Globus pallidus (tissue), 1 donor: ENCODE measurements around the gene BEST4.
"Not testable (repeated sequence)": the region's sequence is repeated elsewhere in the genome, so short reads cannot be mapped to it uniquely, and the experiment has no call there.

Source experiments
- DNase-seq: peaks from one replicate; pipeline ENCODE4 v3.0.0-alpha.2; 2015; ENCODE audit warnings: low spot score

The BEST4 gene

DNA sequence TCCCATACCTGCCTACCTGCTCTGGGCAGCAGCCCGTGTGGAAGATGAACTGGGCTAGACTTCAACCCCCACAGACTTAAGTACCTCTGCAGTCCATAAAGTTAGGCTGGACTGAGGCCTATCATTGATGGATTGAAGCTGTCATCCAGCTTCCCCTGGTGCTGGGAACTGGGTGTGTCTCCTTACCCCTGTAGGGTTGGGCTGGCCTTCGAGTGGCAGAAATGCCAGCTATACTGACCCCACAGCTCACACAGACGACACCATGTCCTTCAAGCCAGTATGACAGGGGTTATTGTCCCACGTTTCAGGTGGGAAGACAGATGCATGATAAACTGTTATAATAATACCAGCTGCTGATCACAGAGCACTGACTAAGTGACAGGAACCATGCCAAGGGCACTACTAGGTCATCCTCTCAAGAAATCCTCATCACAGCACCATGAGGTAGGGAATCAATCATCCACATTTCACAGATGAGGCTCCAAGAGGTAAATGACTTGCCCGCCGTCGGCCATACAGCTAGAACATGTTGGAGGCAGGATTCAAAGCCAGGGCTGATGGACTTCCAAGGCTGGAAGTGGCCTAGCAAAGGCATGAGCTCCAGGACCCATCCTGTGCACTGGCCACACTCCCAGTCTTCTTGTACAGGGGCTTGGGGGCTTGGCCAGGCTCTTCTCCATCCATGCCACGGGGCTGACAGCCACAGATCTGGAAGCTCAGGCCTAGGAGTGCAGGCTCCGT lies at the start of gene BEST4:
TSS of gene BEST4 (minus strand) at position 51 of the 741 bp plus-strand sequence. CDS start 465 bp downstream, outside the sequence.
- no peak for DNase-seq

DNA sequence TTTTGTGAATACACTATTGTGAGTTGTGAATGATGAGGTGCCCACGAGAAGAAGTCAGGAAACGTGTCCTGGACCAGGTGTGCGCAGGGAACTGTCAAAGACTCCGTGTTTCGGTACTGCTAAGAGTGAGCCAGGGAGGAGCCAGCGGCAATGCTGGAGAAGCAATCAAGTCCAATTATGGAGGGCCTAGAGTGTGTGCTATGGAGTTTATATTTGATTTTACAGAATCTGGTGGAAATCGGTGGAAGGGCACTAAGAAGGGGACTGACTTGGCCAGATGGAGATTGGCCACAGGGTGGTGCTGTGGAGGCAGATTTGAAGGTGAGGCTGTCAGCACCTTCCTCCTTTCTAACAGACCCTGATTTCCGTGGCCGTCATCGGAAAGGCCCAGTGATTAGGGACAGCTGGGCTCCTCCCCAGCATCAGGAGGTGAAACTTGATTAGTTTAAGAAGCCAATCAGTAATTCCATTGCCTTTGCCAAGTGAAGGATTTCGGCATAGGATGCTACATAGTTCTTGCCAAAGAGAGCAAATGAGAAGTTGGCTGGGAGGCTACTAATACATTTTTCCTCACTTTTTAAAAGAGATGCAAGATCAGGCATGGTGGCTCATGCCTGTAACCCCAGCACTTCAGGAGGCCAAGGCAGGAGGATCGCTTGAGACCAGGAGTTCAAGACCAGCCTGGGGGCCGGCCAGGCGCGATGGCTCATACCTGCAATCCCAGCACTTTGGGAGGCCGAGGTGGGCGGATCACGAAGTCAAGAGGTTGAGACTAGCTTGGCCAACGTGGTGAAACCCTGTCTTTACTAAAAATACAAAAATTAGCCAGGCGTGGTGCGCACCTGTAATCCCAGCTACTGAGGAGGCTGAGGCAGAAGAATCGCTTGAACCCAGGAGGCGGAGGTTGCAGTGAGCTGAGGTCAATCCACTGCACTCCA lies 48.0 kb upstream of the BEST4 start:
- peak; percentile 74 for DNase-seq

DNA sequence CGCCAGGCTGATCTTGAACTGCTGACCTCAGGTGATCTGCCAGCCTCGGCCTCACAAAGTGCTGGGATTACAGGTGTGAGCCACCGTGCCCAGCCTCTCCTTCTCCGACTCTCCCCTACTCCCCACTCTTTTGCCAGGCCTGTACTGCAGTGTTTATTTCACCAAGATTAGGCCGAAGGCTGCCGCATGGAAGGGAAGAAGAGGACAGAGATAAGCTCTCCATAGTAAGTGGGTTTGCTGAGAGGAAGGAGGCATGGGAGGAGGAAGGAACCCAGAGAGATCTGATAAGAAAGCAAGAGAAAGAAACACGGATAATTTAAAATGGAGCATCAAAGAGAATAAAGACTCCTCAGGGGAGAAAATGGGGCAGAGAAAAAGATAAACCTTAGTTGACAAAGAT lies 46.4 kb upstream of the BEST4 start:
- DNase-seq, result no peak

DNA sequence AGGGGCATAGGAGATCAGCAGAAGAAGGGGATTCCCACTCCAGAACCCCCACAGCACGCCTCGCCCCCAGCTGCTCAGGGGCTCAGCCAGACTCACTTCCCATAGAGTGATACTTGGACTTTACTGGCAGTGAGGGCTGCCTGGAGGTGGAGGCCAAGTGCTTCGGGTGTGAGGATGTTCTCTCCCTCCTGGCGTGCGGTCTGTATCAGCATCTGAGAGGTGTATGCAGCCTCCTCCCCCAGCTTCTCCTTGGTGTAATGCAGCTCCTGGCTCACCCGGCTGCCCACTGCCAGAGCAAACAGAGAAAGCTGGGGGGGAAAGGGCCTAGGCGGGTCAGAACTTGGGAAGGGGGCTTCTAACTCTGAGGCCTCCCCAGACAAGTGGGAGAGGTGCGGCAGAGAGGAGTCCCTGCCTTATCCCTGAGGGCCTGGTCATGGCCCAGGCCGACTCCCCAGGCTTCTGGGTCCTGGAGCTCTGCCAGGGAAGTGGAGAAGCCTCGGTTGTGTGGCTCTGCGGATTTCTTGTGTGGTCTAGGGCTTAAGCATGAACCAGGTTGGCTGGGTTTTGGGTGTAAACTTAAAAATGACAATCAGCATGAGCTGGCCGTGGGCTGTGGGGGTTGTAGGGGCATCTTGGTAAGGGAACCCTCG lies 44.2 kb upstream of the BEST4 start:
- no peak for DNase-seq

DNA sequence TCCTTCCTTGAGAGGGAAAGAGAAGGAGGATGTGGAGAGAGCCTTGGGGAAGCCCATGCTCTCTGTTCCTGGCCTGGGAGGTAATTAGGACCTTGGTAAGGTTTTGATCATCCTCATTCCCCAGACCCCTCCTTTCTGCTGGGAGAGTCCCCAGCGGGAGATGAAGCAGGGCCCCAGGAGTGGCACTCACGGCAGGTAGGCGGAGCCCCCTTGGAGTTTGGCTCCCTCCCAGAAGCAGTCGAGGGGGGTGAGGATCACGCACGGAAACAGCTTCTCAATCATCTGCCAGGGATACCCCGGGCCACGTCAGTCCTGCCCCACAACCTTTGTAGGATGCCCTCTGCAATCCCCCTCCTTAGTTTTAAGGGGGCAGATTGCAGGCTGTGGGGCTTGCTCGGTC lies 43.5 kb upstream of the BEST4 start:
- DNase-seq, result no peak

DNA sequence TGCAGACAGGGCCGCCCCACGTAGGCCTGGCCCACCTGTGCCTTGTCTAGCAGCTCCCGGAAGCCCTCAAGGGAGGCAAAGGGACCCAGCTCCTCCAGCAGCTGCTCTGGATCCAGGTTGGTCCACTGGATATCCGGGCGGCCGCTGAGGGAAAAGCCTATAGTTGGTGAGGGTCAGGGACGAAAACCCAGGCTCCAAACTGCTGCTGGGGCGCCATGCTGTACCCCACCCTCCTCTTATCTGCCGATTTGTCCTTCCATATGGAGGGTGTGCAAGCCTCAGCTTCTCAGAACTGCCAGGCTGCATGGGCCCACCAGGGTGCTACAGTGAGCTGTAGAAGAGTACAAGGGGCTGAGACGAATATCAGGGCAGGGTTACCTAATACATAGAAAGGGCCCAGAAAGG lies 42.9 kb upstream of the BEST4 start:
- no peak for DNase-seq

DNA sequence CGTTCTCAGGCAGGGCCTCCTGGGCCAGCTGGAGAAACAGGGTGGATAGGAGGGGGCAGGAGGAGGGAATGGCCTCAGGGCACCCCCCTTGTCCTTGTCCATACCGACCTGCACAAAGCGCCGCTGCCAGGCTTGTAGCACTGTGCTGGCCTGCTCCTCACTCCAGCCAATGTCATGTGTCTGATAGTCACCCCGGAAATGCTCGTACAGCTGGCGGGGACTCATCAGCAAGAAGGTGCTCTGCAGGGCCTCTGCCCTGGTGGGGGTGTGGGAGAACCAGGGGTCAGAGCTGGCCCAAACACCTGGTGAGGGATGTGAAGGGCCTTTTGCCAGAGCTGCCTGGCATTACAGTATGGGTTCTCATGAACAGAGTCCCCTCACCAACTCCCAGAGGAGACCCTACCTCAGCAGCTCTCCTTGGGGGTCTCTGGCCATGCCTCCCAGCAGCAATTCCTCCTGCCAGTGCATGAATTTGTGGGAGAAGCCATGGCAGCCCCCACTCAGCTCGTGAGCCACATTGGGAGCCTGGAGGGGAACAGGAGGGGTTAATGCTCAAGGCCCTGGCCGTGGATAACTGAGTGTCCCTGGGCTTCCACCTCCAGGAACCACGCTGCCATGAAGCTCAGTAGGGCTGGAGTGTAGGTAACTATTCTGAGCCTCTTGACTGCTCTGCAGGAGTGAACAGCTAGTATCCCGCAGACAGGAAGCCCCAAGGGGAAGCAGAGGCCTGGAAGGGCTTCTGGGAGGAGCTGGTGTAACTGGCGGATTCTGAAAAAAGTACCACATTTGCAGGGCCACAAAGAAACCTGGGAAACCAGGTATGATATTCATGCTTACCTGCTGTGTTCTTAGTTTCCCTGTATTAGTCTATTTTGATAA lies 41.8 kb upstream of the BEST4 start:
- DNase-seq, result no peak

DNA sequence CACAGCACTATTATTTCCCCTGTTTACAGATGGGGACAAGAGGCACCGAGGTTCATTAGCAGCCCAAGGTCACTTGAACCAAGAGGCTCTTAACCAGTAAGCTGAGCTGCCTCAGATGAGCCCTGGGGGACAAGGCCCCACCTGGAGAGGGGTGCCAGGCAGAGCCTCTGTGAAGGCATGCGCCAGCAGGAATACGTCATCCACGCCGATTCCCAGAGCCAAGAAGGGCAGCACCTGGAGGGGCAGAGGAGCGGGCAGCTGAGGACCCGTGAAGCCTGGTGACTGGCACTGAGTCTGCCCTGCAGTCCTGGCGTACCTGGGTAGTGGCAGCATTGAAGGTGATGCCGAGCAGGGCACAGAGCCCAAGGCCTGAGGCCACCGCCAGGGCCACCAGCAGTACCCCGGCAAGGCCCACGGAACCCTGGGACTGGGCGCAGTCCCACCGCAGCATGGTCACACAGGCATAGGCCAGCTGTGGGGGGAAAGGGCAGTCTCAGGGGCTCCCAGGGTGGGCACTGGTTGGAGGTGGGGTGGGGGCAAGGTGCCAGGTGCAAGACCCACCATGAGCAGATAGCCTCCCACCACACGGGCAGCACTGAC lies 41.0 kb upstream of the BEST4 start:
- DNase-seq, result no peak

DNA sequence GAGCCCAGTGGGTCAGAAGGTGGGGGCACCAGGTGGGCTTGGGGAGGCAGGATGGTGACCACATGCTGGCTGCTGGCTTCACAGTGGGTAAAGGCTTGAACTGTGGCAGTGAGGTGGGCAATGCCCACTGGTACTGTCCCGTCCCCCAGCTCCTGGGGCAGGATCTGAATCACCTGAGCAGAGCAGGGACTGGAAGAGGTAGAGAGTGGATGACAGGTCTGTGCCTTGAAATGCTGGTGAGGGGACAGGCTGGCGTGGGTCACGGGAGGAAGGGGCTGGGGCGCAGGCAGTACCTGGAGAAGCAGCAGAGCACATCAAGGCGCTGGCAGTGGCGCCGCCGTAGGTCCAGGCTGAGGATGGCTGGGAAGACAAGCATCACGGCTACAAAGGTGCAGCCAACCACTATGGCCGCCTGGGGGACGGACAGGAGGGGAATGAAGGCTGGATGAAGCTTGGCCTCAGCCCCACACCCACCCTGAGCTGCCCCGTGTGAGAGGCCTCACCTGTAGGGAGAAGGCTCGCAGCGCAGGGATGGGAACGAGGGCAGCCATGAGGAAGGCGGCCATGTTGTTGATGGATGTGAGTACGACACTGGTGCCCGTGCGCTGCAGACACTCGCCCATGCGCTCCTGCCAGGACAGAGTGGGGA lies 40.2 kb upstream of the BEST4 start:
- no peak for DNase-seq

DNA sequence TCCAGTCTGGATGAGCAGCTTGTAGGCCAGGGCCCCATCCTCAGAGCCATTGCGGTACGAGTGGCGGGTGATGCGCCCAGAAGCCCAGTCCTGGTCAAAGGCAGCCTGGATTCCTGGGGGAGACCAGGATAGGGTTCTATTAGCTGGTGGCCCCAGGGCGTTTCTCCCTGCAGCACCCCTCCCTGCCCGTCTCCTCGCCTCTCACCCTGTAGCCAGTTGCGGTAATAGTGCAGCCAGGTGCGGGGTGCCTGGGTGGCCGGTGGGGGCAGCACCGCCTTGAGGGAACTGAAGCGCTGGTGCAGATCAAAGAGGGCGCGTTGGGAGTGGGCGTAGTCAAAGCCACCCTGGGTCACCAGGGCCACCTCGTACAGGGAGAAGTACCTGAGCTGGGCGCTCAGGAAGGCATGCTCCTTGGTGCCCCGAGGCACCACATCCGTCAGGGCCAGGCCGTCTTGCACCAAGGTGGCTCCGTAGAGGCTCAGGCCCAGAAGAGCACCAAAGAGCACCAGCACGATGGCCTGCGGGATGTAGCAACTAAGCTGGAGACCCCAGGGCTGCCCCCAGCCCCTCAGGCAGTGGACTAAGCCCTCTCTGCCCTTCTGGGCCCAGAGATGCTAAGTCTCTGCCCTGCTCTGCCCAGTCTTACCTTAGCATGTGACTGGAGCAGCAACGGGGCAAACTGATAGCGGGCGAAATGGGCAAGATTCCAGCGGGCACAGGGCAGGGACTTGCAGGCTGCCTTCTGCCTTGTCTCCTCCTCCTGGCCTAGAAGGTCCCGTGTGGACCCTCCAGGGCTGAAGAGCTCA lies 39.4 kb upstream of the BEST4 start:
- no peak for DNase-seq

DNA sequence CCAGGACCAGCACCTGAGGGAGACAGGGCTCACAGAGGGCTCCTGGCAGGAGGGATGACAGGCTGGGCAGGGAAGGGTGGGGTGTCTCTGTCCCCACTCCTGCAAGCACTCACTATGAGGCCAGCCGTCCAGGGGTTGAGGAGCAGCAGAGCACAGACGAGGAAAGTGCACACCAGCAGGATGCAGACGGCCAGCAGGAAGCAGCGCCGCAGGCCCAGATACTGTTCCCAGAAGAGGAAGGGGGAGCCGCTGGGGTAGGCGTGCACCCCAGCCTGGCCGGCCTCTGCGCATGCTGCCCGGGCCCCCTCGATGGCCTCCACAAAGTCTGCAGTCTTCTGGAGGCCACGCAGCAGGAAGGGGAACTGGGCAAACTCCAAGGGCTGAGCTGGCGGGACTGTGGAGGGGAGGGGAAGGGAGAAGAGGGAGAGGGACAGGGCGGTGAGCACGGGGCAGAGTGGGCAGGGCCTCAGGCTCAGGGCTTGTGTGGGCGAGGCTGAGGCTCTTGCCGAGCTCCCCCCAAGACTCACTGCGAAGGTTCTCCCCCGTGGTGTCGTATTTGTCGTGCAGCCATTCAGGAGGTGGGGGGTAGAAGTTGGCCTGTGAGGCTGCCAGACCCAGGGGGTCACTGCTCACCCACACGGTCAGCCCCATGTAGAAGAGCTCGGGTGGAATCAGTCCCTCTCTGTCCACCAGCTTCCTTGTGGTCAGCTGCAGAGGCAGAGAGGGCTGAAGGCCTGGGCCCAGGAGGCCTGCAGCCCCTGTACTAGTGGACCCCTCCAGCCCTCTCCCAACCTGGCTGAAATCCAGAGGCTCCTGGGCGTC lies 38.6 kb upstream of the BEST4 start:
- peak; percentile 63 for DNase-seq

DNA sequence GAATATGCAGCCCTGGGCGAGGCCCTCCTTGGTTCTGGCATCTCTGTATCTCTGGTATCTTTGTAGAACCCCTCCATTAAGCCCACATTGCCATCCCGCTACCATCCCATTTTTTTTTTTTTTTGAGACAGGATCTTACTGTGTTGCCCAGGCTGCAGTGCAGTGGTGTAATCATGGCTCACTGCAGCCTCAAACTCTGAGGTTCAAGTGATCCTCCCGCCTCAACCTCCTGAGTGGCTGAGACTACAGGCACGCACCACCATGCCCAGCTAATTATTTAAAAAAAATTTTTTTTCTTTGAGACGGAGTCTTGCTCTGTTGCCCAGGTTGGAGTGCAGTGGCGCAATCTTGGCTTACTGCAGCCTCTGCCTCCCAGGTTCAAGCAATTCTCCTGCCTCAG lies 36.4 kb upstream of the BEST4 start:
- not testable (repeated sequence) for DNase-seq

DNA sequence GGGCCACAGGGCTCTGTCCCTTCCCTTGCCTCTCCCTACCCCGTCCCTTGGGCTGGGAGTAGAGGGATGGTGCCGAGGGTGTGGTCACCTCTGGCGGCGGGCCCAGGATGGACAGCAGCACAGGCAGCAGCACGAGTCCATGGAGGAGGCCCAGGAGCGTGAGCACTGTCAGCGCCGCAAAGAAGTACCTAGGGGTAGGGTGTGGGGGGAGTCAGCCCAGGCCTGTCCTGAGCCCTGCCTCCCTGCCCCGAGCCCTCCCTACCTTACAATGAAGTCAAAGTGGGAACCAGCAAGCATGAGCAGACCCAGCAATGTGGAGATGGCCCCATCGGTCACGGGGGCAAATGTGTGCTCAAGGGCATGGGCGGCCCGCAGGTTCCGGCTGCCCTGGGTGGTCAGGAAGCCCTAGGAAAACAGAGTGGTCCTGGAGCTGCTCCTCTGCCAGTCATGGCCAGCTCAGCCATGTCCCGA lies 35.0 kb upstream of the BEST4 start:
- DNase-seq, result no peak

DNA sequence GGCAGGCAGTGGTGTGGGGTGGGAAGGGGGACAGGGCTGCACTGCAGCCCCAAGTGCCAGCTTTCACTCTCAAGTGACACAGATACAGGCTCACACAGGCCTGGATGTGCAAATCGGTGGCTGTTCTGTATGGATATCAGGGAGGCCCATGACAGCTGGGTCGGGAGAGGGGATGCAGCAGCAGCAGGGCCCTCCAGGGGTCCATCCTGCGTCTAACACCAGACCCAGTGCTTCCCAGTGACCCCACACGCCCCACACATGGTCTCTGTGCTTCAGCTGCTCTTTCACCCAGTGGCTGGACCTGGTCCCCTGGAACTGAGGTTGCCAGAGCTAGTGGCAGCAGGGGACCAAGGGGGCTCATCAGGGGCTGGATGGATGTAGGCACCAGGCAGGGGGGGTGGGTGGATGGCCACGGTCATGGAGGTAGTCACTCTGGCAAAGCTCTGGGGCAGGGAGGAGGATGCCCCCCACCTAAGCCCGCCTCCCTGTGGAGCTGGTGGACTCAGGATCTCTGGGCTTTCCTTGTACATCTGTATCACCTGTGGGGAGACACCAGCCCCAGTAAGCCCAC lies 34.2 kb upstream of the BEST4 start:
- DNase-seq, result no peak

DNA sequence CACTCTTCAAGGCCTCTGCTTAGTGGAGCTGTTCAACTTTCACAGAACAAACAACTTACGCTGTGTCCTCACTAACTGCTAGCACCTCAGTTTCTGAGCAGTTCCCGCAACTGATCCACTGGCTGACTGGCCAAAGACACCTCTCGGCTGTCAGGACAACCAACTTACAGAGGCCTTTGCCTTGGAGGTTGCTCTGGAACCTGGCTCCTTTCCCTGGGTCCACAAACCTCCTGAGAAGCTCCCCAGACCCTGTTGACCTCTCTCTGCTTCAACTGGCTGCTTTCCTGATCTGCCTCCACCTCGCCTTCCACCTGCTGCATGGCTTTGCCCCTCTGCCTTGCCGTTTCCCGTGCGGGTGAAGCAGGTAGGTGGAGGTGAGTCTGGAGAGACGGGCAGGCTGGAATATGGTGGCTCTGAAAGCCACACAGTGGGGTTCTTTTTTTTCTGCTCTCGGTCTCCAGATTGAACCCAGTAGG lies 33.3 kb upstream of the BEST4 start:
- DNase-seq, result no peak

DNA sequence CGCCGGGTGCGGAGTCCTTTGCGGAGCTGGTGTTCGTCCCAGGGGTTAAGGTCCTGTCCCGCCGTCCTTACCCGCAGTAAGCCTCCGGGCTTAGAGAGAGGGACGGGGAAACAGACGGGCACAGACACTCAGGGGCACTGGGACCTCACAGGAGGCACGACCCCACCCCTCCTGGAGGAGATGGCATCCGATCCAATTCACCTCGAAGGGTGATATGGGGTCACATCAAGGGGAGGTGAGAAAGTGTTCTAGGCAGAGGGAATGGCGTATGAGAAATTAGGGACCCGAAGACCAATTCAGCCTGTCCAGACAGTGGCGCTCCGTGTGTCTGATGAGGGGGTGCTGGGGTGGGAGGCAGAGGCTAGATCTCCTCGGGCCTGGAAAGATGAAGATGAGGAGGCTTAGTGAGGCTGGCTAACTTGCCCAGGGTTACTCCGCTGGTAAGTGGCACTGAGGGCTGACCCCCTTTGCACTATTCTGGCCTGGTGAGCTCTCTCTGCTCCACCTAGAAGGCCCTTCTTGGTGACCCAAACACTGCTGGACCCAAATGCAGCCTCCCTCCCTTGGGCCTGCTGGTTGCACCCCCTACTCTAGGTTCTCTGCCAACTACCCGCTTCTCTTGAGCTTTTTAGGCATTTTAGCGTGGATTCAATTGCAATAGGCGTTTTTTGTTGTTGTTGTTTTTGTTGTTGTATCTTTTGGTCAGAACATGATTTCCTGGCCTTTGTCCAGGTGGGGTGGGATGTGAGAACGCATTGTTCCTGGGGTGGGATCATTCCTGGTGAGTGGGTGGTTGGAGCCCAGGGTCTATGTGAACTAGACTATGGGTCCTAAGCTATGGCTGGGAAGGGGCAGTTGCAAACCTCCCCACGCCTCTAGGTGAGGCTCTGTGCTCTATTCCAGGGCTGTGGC lies 32.6 kb upstream of the BEST4 start:
- no peak for DNase-seq

DNA sequence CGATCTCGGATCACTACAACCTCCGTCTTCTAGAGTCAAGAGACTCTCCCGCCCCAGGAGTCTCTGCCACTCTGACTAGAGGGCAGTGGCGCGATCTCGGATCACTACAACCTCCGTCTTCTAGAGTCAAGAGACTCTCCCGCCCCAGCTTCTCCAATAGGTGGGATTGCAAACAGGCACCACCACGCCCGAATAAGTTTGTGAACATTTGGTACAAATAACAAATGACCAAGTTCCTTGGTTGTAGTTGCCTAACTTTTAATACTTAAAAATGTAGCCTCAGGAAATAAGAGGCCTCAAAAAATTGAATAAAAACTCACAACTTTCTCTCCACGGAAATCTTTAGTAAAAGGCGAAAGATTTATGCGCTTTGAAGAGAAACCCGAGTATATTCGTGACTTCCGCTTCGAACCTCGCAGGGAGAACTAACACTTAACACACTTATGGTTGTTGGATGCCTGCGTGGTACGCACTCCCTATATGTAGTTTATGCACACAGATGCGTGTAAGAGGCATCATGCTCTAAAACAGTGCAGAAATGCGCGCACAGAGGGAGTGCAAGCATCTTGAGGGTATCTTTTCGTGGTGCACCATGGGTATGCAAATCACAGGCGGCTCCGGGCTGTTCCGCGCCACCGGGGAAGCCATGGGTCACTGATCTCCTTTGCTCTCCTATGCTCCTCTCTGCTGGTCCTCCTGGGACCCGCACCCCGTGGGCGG lies 31.8 kb upstream of the BEST4 start:
- peak; percentile 78 for DNase-seq
